Chondrocyte (in vitro differentiated cells): ENCODE data around the gene DAPK1. TPM values are rescaled to one million over a fixed set of nuclear protein-coding genes. Genes with fewer than 3 reads are reported as not detected.
A peak's percentile ranks its signal among the peaks of the same experiment; 100 is the strongest.

Experiments used
- DNase-seq: peaks from one replicate; pipeline ENCODE4 v3.0.0; 2021; ENCODE audit warnings: mixed read lengths, low spot score
- H3K27ac Mint-ChIP-seq: one replicate; pipeline ENCODE4 v1.8.0; 2021; ENCODE audit warnings: mild to moderate bottlenecking, moderate library complexity, mixed read lengths; ENCODE audit not compliant: unreplicated experiment
- H3K27me3 Mint-ChIP-seq: 2 replicates; pipeline ENCODE4 v1.8.0; 2021; ENCODE audit warnings: low read depth, mixed read lengths
- H3K36me3 Mint-ChIP-seq: 2 replicates; pipeline ENCODE4 v1.8.0; 2021; ENCODE audit warnings: low read depth, mixed read lengths
- H3K4me1 Mint-ChIP-seq: 2 replicates; pipeline ENCODE4 v1.8.0; 2021; ENCODE audit warnings: low read depth, mild to moderate bottlenecking, mixed read lengths
- H3K4me3 Mint-ChIP-seq: one replicate; pipeline ENCODE4 v1.8.0; 2021; ENCODE audit warnings: mild to moderate bottlenecking, moderate library complexity, mixed read lengths; ENCODE audit not compliant: unreplicated experiment
- H3K9me3 Mint-ChIP-seq: 2 replicates; pipeline ENCODE4 v1.8.0; 2021; ENCODE audit warnings: low read depth, mixed read lengths
- CTCF ChIP-seq: fragments of 200-600 bp; sonication (generic); IDR thresholded peaks from 2 replicates; pipeline ENCODE4 v1.5.0; 2021; ENCODE audit warnings: antibody characterized with exemption, mild to moderate bottlenecking, moderate library complexity
- total RNA-seq: library from RNA; stranded (reverse); gene quantifications from 3 replicates; pipeline ENCODE4 v1.2.1, GENCODE V29; 2021

DAPK1 gene
- total RNA-seq, 1 donor from 2014 or later = 87.9 TPM

GRCh38 chr9:87464992-87465378 lies 32.7 kb upstream of the DAPK1 start:
- peak overlapping the region; percentile 45 for H3K27ac Mint-ChIP-seq
- H3K27me3 Mint-ChIP-seq = no peaks in the 10 kb centered on the region
- H3K36me3 Mint-ChIP-seq = no peaks in the 10 kb centered on the region
- H3K4me1 Mint-ChIP-seq = peaks cover 19% of the 10 kb centered on the region
- H3K9me3 Mint-ChIP-seq = no peaks in the 10 kb centered on the region
- TF ChIP-seq CTCF = no peak
- DNase-seq = no peak
- no peak overlapping the region for H3K4me3 Mint-ChIP-seq

- Mint-ChIP-seq H3K27me3 (no peaks in the 10 kb centered on the region), H3K4me3 (no peak overlapping the region), H3K4me1 (peaks cover 19% of the 10 kb centered on the region), H3K9me3 (no peaks in the 10 kb centered on the region), H3K36me3 (no peaks in the 10 kb centered on the region), H3K27ac (no peak overlapping the region)
- no peak for DNase-seq
- no peak for TF ChIP-seq CTCF
Observed at GRCh38 chr9:87465816-87466215, 31.9 kb upstream of the DAPK1 start.

GRCh38 chr9:87467187-87467586 lies 30.5 kb upstream of the DAPK1 start:
- H3K27me3 Mint-ChIP-seq = no peaks in the 10 kb centered on the region
- H3K9me3 Mint-ChIP-seq = no peaks in the 10 kb centered on the region
- H3K4me3 Mint-ChIP-seq = no peak overlapping the region
- H3K4me1 Mint-ChIP-seq = peaks cover 23% of the 10 kb centered on the region
- no peak for TF ChIP-seq CTCF
- no peaks in the 10 kb centered on the region for H3K36me3 Mint-ChIP-seq
- no peak for DNase-seq
- H3K27ac Mint-ChIP-seq = no peak overlapping the region

- peaks cover 7% of the 10 kb centered on the region for H3K4me1 Mint-ChIP-seq
- no peak for TF ChIP-seq CTCF
- no peaks in the 10 kb centered on the region for H3K36me3 Mint-ChIP-seq
- no peak overlapping the region for H3K27ac Mint-ChIP-seq
- no peaks in the 10 kb centered on the region for H3K27me3 Mint-ChIP-seq
- no peak for DNase-seq
- no peak overlapping the region for H3K4me3 Mint-ChIP-seq
- H3K9me3 Mint-ChIP-seq = no peaks in the 10 kb centered on the region
Observed at GRCh38 chr9:87469793-87470465, 27.7 kb upstream of the DAPK1 start.

- H3K27ac Mint-ChIP-seq = no peak overlapping the region
- no peak for TF ChIP-seq CTCF
- no peak for DNase-seq
- no peaks in the 10 kb centered on the region for H3K36me3 Mint-ChIP-seq
- peaks cover 17% of the 10 kb centered on the region for H3K4me1 Mint-ChIP-seq
- H3K4me3 Mint-ChIP-seq = no peak overlapping the region
- H3K27me3 Mint-ChIP-seq = no peaks in the 10 kb centered on the region
- H3K9me3 Mint-ChIP-seq = no peaks in the 10 kb centered on the region
Observed at GRCh38 chr9:87471746-87472145, 25.9 kb upstream of the DAPK1 start.
